Esophagus muscularis mucosa (tissue), 3 donors: ENCODE results near the gene CD300LF.

ENCODE experiments used
- POLR2A ChIP-seq: fragments of 450-650 bp; IDR thresholded peaks from one replicate; pipeline ENCODE4 v1.6.1; 2017; ENCODE audit warnings: antibody characterized with exemption, moderate library complexity, mild to moderate bottlenecking, low read depth
- TF ChIP-seq, protein P1 (sequence below), 3 experiments: fragments of 200-600 bp in 2 of 3; fragments of 450-650 bp in 1 of 3; sonication (generic) in 2 of 3; IDR thresholded peaks; one replicate each; pipeline ENCODE4 v1.5.1; 2017 to 2019; ENCODE audit warnings: antibody characterized with exemption in 3 of 3, mild to moderate bottlenecking in 2 of 3, moderate library complexity in 1 of 3

DNA sequence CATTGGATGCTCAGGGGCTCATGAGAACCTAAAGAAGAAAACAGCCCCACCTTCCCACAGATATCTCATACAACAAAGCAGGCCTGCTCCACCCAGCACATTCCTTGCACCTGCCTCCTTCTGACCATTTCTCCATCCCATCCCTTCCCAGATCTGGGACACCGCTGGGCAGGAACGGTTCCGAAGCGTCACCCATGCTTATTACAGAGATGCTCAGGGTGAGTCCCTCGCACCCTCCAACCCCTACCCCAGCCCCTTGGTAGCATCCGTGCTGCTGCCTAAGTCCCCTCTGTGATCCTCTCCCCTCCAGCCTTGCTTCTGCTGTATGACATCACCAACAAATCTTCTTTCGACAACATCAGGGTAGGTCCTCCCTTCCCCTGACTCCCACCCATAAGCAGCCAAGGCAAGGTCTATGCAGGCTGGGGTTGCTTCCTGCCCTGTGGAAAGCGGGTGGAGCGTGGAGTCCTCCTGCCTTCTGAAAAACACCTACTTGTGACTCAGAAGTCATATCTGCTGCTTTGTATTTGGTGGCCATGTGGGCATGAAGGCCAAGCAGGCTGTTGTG, 30.3 kb upstream of the CD300LF start:
- TF ChIP-seq POLR2A, result no peak
- TF ChIP-seq, protein P1, sequence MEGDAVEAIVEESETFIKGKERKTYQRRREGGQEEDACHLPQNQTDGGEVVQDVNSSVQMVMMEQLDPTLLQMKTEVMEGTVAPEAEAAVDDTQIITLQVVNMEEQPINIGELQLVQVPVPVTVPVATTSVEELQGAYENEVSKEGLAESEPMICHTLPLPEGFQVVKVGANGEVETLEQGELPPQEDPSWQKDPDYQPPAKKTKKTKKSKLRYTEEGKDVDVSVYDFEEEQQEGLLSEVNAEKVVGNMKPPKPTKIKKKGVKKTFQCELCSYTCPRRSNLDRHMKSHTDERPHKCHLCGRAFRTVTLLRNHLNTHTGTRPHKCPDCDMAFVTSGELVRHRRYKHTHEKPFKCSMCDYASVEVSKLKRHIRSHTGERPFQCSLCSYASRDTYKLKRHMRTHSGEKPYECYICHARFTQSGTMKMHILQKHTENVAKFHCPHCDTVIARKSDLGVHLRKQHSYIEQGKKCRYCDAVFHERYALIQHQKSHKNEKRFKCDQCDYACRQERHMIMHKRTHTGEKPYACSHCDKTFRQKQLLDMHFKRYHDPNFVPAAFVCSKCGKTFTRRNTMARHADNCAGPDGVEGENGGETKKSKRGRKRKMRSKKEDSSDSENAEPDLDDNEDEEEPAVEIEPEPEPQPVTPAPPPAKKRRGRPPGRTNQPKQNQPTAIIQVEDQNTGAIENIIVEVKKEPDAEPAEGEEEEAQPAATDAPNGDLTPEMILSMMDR (IDR thresholded peaks at IDR 0.05), result no peak
